Measurements from ENCODE around the gene DNTT.

The DNTT gene

DNA sequence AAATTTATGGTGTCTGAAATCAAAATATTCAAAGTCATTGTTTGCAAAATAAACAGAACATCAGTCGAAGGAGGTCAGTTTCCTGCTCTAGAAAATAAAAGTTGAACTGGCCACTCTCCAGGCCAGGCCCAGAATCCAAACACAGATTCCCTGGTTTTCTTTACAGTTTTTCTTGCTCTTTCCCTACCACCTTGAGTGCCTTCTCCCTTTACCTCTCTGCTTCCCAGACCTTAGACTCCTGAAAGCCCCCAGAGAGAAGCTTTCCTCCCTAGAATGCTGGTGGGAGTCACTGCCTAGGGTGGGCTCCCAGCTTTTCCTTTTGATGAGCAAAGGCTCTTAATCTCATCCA, 6.1 kb downstream of the DNTT start:
- DNase-seq, result no peak

DNA sequence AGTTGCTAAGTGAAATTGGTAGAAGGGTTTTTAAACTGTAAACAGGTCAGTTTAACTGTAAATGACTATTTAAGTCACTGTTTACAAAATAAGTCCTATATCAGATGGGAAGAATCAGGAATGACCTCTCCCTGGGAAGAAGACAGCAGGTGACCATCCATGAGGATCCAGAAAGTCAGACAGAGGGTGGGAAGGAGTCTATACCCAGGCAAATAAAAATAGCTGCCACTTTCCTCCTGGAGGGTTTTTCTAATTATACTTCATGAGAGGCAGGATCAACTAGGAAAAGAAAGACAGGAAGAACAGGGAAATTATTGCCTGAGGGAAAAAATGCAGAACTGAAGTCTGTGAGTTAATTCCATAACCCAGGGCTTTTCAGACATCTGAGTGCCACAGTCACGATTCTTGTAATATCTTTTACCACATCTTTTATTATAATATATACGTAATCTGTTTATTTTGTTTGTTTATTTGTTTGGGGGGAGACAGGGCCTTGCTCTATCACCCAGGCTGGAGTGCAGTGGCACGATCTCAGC, 7.0 kb downstream of the DNTT start:
- DNase-seq, result no peak

GRCh38 chr10:96313344-96313743, 9.1 kb downstream of the DNTT start:
- DNase-seq, result no peak

- no peak for DNase-seq
Measured at GRCh38 chr10:96317067-96317833, 13.0 kb downstream of the DNTT start.

DNA sequence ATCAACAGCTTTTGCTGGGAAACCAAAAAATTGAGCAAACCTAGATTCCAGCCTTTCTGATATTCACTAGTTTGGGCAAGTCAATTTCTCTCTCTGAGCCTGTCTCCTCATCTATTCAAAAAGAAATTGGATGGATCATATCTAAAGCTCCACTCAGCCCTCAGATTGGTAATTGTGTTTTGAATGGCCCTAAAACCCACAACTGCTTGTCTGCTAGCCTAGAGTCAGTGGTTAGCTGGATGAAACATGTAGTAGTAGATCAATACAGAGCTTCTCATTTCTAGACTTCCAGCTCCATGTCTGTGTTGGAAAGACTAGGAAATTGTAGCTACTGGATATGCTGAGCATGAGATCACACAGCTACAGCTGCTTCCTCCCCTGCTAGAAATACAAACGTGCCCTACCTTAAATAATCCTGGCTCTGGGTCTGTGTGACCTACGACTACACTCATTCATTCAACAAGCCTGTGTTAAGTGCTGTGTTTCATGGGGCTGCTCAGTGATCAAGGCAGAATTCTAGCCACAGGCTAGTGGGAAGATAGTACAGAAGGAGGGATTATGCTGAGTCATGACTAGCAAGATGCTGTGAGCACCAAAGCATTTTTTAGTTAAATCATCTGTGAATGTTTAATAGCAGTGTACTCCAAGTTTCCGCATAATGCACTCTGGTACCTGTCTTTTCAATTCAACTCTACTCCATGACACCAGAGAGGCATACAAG, 15.7 kb downstream of the DNTT start:
- no peak for DNase-seq

DNA sequence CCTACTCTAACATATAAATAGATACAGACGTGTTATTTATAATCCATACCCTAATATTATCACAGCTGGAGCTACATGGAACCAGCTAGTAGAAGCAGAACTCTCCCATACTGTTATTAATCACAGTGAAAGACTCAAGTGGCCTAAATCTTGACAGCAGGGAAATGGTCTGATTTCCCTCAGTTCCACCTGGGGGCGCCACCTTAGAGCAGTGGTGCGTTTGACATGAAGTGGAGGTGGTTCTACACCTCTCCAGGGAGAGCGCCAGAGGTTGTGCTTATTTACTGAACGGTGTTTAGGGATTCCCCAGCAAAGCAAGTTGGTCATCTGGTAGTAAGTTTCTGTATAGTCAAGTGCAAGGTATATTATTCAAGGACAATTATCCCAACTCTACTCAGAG, 17.6 kb downstream of the DNTT start:
- no peak for DNase-seq

DNA sequence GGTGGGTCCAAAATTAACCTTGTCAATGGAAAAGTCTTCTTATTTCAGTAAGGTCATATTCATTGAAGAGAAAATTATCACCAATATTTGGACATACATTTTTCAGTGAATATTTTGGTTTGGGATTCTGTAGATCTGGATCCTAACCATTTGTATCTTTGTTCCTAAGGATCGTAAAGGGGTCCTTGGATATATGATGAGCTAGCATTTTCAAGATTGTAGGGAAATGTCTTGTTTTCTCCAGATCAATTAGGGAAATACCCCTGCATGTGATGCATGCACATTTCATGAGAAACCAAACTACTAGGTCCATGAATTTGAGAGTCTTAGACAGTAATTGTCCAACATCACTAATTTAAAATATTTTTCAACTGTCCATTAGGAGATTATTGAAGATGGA, 18.0 kb downstream of the DNTT start:
- DNase-seq, result no peak

DNA sequence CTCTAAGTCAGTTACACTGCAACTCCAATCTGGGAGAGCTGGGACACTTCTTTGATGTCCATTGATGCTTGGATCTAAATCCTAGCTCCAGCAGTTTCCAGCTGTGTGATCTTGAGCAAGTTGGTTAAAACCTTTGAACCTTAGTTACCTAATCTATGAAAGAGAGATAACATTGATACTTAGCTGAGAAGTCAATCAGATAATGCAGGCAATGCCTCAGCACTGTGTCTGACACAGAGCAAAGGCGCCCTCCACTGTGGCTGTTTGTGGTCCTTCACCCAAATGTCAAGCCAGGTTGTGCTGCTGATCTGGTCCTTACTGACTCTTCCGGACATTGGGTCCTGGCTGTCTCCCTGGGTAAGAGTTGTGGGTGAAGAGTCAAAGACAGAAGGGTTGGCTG, 20.2 kb downstream of the DNTT start:
- no peak for DNase-seq

DNA sequence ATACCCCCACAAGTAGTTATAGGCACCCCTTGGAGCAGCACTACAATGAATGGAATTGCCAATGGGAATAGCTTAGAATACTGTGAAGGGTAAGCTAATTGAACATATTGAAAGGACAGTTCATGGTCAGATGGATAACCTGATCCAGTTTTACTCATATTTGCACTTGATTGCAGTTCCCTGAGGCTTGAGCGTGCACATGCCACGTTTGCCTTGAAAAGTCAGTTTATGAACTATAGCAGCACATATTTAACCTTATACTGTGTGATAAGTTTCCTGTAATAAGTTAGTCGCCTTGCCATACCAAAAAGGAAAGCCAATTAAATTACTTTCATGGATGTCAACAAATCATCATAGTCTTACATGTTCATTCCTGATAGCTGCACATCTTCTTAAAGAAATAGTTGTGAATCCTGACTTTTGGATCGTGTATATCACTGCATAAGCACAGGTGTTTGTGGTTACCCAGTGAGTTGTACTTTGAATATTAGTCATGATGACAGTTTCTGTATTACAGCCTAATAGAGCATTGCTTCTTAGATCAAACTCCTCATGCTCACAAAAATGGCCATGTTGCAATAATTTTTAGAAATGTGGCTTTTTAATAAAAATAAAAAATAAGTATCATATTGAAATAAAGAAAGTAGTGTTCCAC, 21.6 kb downstream of the DNTT start:
- peak; percentile 55 for DNase-seq

GRCh38 chr10:96327462-96327861, 23.2 kb downstream of the DNTT start:
- no peak for DNase-seq

DNA sequence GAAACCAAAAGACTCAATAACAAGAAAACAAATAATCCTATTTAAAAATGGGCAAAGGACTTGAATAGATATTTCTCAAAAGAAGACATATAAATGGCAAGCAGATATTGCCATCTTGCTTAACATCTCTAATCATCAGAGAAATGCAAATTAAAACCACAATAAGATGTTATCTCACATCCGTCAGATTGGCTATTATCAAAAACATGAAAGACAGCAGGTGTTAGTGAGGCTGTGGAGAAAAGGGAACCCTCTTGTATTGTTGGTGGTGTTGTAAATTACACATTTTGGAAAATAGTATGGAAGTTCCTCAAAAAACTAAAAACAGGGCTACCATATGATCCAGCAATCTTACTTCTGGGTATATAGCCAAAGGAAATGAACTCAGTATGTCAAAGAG, 28.9 kb downstream of the DNTT start:
- DNase-seq, result no peak

DNA sequence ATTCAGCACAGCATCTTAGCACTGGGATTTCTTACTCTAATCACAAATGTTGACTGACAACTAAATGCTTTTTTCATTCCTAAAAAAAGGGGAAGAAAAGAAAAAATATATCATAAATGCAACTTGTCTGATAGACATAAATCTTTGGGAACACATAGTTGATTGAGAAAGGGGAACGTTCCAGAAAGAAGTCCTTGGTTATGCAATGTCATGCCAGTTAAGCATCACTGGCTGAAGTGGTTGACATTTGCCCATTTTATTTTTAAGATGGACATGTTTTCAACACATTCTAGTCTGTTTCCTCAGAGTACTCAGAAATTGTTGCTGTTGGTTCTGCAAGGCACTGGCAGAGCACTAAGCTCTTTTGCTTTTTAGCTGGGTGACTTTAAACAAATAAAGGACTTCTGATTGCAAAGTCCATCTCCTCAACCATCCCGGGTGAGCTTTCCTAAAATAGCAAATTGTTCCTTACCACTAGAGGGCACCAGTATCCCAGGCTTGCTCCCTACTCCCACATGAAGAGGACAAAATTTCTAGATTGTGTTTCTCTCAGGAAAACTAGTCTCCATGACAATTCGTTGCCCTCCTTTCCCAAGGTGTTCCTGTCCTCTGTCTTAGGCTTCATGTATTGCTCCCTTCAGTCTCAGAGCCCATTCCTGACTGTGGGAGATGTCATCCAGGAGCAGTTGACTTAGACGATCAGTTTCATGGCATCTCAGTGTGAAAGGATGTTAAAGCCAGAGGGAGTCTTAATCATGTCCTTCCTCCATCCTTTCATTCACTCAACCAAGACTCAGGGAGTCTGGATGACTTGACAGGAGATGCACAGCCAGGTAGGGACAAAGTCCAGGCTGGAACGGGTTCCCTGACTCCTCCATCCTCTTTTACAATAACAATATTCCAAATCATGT, 30.6 kb downstream of the DNTT start:
- peak; percentile 18 for DNase-seq

DNA sequence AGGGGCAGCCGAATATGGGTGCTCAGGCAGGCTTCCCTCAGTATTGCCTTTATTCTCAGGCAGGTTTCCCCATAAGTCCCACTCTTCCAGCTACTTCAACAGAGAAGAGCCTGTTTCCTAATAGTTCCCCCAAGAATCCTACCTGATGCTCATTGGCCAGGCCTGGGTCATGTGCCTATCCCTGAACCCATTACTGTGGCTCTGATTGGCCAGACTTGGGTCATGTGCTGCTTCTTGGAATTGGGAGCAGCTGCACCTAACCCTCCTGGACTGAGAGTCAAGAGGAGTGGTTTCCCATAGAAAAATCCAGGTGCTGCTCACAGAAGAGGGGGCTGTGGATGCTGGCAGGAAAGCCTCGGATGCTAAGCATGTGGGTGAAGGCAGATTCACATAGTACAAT, 32.9 kb downstream of the DNTT start:
- DNase-seq, result no peak

DNA sequence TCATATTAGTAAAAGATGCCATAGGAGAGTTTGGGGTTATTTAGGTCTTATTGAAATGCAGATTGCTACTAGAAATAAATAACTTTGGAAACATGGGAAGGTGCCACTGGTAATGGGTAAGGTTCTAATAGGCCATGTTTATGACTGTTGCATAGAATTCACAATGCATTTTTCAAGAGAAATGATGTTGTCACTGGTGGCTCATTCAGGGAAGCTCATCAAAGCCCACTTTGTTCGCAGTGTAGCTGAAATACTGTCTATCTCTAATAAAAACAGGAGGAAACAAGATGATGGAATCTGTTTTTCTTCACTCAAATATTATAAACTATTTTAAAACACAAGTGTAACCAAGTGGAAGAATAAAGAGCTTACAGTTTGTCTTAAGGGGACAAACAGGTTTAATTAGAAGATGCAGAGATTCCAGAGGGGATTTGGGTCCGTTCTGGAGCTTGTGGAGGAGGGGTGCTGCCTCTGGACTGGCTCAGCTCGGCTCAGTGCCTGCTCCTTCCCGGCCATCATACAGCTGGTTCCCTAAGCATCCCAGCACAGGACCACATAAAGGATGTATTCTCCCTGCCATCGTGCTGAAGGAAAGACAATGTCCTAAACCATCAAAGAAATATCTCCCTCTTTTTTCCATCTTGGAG, 34.2 kb downstream of the DNTT start:
- no peak for DNase-seq

DNA sequence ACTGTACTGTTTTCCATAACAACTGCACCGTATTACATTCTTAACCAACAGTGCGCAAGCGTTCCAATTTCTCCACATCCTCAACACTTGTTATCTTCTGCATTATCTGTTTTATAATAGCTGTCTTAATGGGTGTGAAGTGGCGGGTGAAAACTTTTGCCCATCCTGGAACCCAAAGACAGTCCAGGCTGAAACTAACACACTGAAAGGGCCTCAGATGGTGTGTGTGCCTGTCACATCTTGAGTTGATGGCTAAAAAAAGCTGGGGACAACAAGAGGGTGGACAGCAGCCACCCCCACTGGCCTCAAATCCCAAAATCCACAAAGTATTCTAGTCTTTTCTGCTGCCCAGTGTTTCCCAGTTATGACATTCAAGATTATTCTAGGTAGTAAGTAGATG, 35.1 kb downstream of the DNTT start:
- DNase-seq, result no peak

GRCh38 chr10:96339956-96340904, 36.0 kb downstream of the DNTT start:
- DNase-seq, result peak; percentile 71

DNA sequence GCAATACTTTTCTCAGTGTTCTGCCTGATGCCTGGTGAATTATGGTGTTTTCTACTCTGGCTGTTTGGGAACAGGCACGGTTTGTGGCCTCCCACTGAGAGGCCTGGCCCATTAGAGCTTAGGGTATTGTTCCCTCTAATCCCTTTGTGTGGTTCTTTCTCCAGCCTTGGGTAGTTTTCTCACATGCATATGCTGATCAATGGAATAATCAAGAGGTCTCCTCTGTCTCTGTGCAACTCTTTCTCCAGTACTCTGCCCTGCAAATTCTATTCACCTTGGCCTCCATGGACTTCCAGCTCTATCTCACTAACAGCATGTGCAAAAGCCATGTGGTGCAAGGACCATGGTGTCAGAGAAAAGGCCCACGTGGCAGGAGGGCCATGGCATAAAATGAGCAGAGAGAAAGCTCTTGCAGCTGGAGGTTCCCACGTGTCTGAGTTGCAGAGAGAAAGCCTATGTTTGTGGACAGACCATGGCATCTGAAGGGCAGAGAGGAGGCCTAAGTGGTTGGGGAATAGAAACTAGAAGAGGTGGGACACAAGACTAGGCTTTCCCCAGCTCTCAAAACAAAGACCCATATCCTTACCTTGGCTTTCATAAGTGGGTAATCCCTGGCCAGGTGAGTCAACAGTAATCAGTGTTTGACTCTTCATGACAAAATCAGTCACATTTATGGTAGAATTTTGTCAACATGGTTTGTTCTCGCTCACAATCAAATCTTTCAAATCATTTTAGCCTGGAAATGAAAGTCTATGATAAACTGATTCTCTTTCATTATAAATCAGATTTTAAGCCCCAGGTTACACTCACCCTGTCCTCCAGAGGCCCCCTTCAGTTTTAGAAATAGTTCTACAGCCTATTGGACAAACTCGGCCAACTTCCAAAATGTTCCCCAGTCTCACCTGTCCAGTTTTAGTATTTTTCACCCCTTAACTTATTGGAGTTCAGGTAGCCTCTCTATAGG, 37.3 kb downstream of the DNTT start:
- DNase-seq, result peak; percentile 62

DNA sequence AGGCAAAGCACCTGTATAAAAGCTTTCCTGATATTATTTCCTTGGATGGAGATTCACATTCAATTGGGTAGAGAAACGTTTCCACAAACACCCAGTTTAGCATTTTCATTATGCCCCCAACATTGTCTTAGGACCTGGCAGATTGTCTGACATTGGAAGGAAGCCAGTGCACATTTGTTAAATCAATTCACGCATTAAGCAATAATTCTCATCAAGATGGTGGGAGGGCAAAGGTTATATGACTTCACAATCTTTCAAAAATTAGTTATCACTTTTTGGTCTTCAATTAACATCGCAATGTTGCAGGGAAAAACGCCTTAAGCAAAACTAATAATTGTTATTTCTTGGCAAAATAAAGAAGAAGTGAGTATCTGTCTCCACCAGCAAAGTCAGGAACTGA, 38.2 kb downstream of the DNTT start:
- no peak for DNase-seq

- DNase-seq, result no peak
Measured at GRCh38 chr10:96344178-96344577, 39.9 kb downstream of the DNTT start.

DNA sequence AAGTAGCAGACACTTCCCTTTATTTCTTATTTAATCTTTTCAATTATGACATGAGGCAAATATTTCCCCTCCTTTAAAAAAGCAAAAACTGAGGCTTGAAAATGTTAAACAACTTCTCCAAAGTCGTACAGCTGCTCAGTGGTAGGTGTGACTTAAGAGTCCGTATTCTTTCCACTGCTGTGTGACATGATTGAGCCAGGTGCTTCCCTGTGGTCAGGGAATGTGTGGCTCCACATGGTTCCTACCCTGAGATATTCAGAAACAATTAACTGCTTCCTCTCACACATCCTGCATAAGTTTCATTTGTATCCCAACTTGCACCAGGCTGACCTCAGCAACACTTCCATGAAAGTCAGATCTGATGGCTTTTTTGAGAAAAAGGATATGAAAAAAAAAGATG, 41.0 kb downstream of the DNTT start:
- DNase-seq, result no peak
